Endothelial cell of umbilical vein (primary cell): ENCODE data around the gene COLGALT1. TPM values are rescaled to one million over a fixed set of nuclear protein-coding genes. Genes with fewer than 3 reads are reported as not detected.

Experiments
- BruUV-seq: library from RNA; stranded (reverse); fragments of 400-500 nt; replicated peaks from 2 replicates; lab custom pipeline; 2021; lab: Mats Ljungman, UMichigan
- CTCF ChIA-PET: fragments of 300-600, 350-600 bp; sonication (Branson Sonifier 250); formaldehyde crosslinking; loops from one replicate; lab custom pipeline; 2021; ENCODE audit warnings: antibody characterized with exemption, inconsistent platforms; lab: Charles Lee
- POLR2A ChIA-PET: fragments of 300-600, 350-600 bp; sonication (Branson Sonifier 250); formaldehyde crosslinking; loops from one replicate; lab custom pipeline; 2021; ENCODE audit warnings: antibody characterized with exemption, inconsistent platforms; lab: Charles Lee
- DNase-seq: peaks from one replicate; pipeline ENCODE4 v3.0.0-alpha.2; 2011; ENCODE audit warnings: low read depth, low spot score
- FAIRE-seq: peaks from 2 replicates; lab custom pipeline; 2011; peaks lifted over from hg19 to GRCh38; lab: Jason Lieb, UNC
- H2AFZ ChIP-seq: 2 replicates; pipeline ENCODE4 v1.6.0; 2012; ENCODE audit warnings: low read depth, low read length, control low read depth, inconsistent platforms
- H3K27ac ChIP-seq: 2 replicates; pipeline ENCODE4 v1.5.1; 2011; ENCODE audit warnings: low read depth, mild to moderate bottlenecking, control low read depth, low read length, moderate library complexity; ENCODE audit not compliant: insufficient read depth
- H3K27me3 ChIP-seq, 2 experiments: 2 replicates each; pipeline versions ENCODE4 v1.6.0 to v1.6.1; 2011; ENCODE audit warnings: low read length in 2 of 2, mixed read lengths in 1 of 2; ENCODE audit not compliant: control insufficient read depth in 2 of 2, insufficient read depth in 2 of 2
- H3K36me3 ChIP-seq, 2 experiments: 2 replicates in 1 of 2; 3 replicates in 1 of 2; pipeline ENCODE4 v1.5.1; 2011; ENCODE audit warnings: low read length in 2 of 2, mild to moderate bottlenecking in 1 of 2, moderate library complexity in 1 of 2; ENCODE audit not compliant: control insufficient read depth in 2 of 2, insufficient read depth in 2 of 2; ENCODE audit errors: extremely low read depth in 1 of 2
- H3K4me1 ChIP-seq: 3 replicates; pipeline ENCODE4 v1.5.1; 2011; ENCODE audit warnings: mild to moderate bottlenecking, low read length; ENCODE audit not compliant: control insufficient read depth, insufficient read depth; ENCODE audit errors: extremely low read depth
- H3K4me2 ChIP-seq: 2 replicates; pipeline ENCODE4 v1.6.1; 2011; ENCODE audit warnings: low read length, control low read depth, mixed read lengths; ENCODE audit not compliant: insufficient read depth
- H3K4me3 ChIP-seq, 3 experiments: fragments of 200-600 bp in 1 of 3; sonication (generic), shearing (Covaris generic) in 1 of 3; replicated peaks in 1 of 3; 2 replicates each; pipeline ENCODE4 v1.5.1; 2011 to 2016; ENCODE audit warnings: control low read depth in 3 of 3, low read length in 3 of 3, mild to moderate bottlenecking in 2 of 3, inconsistent platforms in 1 of 3, low read depth in 1 of 3, moderate library complexity in 1 of 3; ENCODE audit not compliant: insufficient read depth in 1 of 3
- H3K79me2 ChIP-seq: 2 replicates; pipeline ENCODE4 v1.6.0; 2012; ENCODE audit warnings: low read length, inconsistent platforms; ENCODE audit not compliant: control insufficient read depth, insufficient read depth
- H3K9ac ChIP-seq: replicated peaks from 2 replicates; pipeline ENCODE3; 2011; ENCODE audit warnings: low read length, control low read depth; ENCODE audit not compliant: insufficient read depth; ENCODE audit errors: extremely low read depth
- H3K9me1 ChIP-seq: replicated peaks from 3 replicates; pipeline ENCODE4 v1.6.0; 2011; ENCODE audit warnings: mild to moderate bottlenecking, low read length; ENCODE audit not compliant: control insufficient read depth, insufficient read depth; ENCODE audit errors: extremely low read depth
- H3K9me3 ChIP-seq: replicated peaks from 2 replicates; pipeline ENCODE4 v1.5.1; 2012; ENCODE audit warnings: low read length, inconsistent platforms; ENCODE audit not compliant: control insufficient read depth, insufficient read depth
- H4K20me1 ChIP-seq: replicated peaks from 2 replicates; pipeline ENCODE3; 2011; ENCODE audit warnings: mild to moderate bottlenecking, low read length; ENCODE audit not compliant: control insufficient read depth, insufficient read depth; ENCODE audit errors: extremely low read depth
- EZH2 ChIP-seq: IDR thresholded peaks from 2 replicates; pipeline ENCODE4 v1.6.1; 2012; ENCODE audit warnings: borderline replicate concordance, low read depth, mild to moderate bottlenecking, moderate library complexity, low read length, inconsistent platforms; ENCODE audit not compliant: severe bottlenecking
- FOS ChIP-seq: IDR thresholded peaks from 2 replicates; pipeline ENCODE4 v1.6.1; 2011; ENCODE audit warnings: mild to moderate bottlenecking, low read length, moderate library complexity, borderline replicate concordance; ENCODE audit not compliant: insufficient read depth
- GATA2 ChIP-seq: IDR thresholded peaks from 2 replicates; pipeline ENCODE4 v1.7.0; 2011; ENCODE audit warnings: low read depth, mild to moderate bottlenecking, moderate library complexity, mixed read lengths, low read length; ENCODE audit not compliant: insufficient read length, insufficient read depth
- JUN ChIP-seq: IDR thresholded peaks from 2 replicates; pipeline ENCODE4 v1.6.1; 2011; ENCODE audit warnings: borderline replicate concordance, low read depth; ENCODE audit not compliant: insufficient read length, insufficient read depth
- MYC ChIP-seq: IDR thresholded peaks from one replicate; pipeline ENCODE4 v1.6.1; 2011; ENCODE audit warnings: mild to moderate bottlenecking, low read depth, low read length
- POLR2A ChIP-seq: IDR thresholded peaks from 2 replicates; pipeline ENCODE4 v1.6.1; 2012; ENCODE audit warnings: low read depth, mild to moderate bottlenecking, control low read depth, low read length
- POLR2AphosphoS5 ChIP-seq: IDR thresholded peaks from 2 replicates; pipeline ENCODE4 v1.6.1; 2012; ENCODE audit warnings: low read depth, mild to moderate bottlenecking, control low read depth, low read length, moderate library complexity; ENCODE audit not compliant: insufficient read depth
- dilution Hi-C: fragments of 300-500 bp; cut with MboI; formaldehyde crosslinking; loops from one replicate; pipeline ENCODE4 v1.15.0; 2019; ENCODE audit warnings: low sequenced_read_pairs; ENCODE audit not compliant: extremely low pct_ligation_motif_present
- intact Hi-C: fragments of 100-400 bp; cut with micrococcal nuclease; formaldehyde crosslinking; loops from one replicate; pipeline ENCODE4 v1.10.0; 2022
- polyA plus RNA-seq, 4 experiments: library from polyadenylated mRNA; depleted of rRNA in 3 of 4; stranded (reverse) in 3 of 4; unstranded in 1 of 4; fragments of >200 nt; gene quantifications; 2 replicates each; pipeline versions ENCODE4 v1.2.1 to v1.2.3, GENCODE V29; 2011 to 2012; ENCODE audit warnings: missing spikeins in 1 of 4
- total RNA-seq: library from RNA; stranded (reverse); gene quantifications from 2 replicates; pipeline ENCODE4 v1.2.3, GENCODE V29; 2021
- TF ChIP-seq, protein P1 (sequence below), 2 donors: IDR thresholded peaks; 1 replicate in 1 of 2; 2 replicates in 1 of 2; pipeline ENCODE4 v1.5.1; 2011; ENCODE audit warnings: low read length in 2 of 2, mild to moderate bottlenecking in 2 of 2, moderate library complexity in 2 of 2, control low read depth in 1 of 2, inconsistent platforms in 1 of 2, low read depth in 1 of 2; ENCODE audit not compliant: insufficient read depth in 1 of 2; ENCODE audit errors: extremely low read depth in 1 of 2
- TF ChIP-seq, protein P2 (sequence below): IDR thresholded peaks from 2 replicates; pipeline ENCODE4 v1.6.1; 2011; ENCODE audit not compliant: insufficient read depth, insufficient read length

The COLGALT1 gene
- total and polyA plus RNA-seq, 2 donors (not counting 3 experiments of a cell fraction or from before 2014, with no cell fraction given), result 263 to 355 TPM

DNA sequence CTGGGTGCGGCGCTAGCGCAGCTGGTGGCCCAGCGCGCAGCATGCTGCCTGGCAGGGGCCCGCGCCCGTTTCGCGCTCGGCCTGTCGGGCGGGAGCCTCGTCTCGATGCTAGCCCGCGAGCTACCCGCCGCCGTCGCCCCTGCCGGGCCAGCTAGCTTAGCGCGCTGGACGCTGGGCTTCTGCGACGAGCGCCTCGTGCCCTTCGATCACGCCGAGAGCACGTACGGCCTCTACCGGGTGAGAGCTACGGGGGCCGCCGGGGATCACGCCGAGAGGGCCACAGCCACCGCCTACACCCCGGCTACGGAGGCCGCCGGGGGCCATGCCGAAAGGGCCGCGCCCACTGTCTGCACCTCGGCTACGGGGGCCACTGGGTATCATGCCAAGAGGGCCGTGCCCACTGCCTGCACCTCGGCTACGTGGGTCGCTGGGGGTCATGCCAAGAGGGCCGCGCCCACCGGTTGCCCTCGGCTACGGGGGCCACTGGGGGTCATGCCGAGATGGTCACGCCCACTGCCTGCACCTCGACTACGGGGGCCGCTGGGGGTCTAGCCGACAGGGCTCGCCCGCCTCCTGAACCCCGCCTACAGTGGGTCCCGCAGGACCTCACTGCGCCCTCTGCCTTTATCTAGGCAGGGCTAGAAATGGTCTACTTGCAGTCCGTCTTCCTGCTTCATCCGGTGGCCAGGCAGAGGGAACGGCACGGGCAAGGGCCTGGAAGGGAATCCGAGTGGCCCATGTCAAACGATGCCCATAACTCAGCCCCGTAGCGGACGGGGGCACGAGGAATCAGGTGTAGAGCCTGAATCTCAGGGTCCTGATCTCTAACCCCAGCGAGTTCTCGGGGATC is 43.5 kb upstream of the COLGALT1 start:
- peak overlapping the region; percentile 86 for H3K9ac ChIP-seq
- H3K36me3 ChIP-seq, result no peaks in the 10 kb centered on the region
- FAIRE-seq, result no peak
- TSS peak; percentile 29 for BruUV-seq
- peaks cover 40% of the 10 kb centered on the region for H3K79me2 ChIP-seq
- peaks cover 13% of the 10 kb centered on the region for H3K4me1 ChIP-seq
- no peaks in the 10 kb centered on the region for H3K9me3 ChIP-seq
- peak overlapping the region; percentile 90 for H3K4me2 ChIP-seq
- CTCF ChIA-PET, result interaction anchor here (0.7 to 8.4 kb wide), 10 partner anchors 10 to 255 kb away, joined by 3 to 67 read pairs (median 6); no protein-coding TSS in a partner anchor
- peak overlapping the region; percentile 45 for H2AFZ ChIP-seq
- H3K4me3 ChIP-seq, result peak overlapping the region; percentile 81 to 82 (median 81)
- intact Hi-C loops (loop anchor here (1.0 to 2.0 kb wide), 2 partner anchors 41 to 49 kb away; no protein-coding TSS in a partner anchor), dilution Hi-C loops (no loop called here)
- peak; percentile 84 for DNase-seq
- TF ChIP-seq, protein P1, sequence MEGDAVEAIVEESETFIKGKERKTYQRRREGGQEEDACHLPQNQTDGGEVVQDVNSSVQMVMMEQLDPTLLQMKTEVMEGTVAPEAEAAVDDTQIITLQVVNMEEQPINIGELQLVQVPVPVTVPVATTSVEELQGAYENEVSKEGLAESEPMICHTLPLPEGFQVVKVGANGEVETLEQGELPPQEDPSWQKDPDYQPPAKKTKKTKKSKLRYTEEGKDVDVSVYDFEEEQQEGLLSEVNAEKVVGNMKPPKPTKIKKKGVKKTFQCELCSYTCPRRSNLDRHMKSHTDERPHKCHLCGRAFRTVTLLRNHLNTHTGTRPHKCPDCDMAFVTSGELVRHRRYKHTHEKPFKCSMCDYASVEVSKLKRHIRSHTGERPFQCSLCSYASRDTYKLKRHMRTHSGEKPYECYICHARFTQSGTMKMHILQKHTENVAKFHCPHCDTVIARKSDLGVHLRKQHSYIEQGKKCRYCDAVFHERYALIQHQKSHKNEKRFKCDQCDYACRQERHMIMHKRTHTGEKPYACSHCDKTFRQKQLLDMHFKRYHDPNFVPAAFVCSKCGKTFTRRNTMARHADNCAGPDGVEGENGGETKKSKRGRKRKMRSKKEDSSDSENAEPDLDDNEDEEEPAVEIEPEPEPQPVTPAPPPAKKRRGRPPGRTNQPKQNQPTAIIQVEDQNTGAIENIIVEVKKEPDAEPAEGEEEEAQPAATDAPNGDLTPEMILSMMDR (IDR thresholded peaks at IDR 0.05; ENCODE audit: extremely low read depth in 1 of 2, insufficient read depth in 1 of 2, low read depth in 1 of 2, low read length in 2 of 2), result peak in 1 of 2 donors; percentile 14
- TF ChIP-seq GATA2, result no peak
- no peak for TF ChIP-seq FOS
- no peak for TF ChIP-seq POLR2A
- no peak for TF ChIP-seq JUN
- TF ChIP-seq MYC, result no peak
- TF ChIP-seq EZH2, result no peak
- TF ChIP-seq, protein P2, sequence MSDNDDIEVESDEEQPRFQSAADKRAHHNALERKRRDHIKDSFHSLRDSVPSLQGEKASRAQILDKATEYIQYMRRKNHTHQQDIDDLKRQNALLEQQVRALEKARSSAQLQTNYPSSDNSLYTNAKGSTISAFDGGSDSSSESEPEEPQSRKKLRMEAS, result peak; percentile 35
- peak; percentile 2 for TF ChIP-seq POLR2AphosphoS5
- no peaks in the 10 kb centered on the region for H3K9me1 ChIP-seq
- no peaks in the 10 kb centered on the region for H3K27me3 ChIP-seq
- peak overlapping the region; percentile 69 for H3K27ac ChIP-seq
- no peaks in the 10 kb centered on the region for H4K20me1 ChIP-seq
- POLR2A ChIA-PET, result interaction anchor here (0.8 to 2.1 kb wide), 3 partner anchors 18 to 41 kb away, joined by 3 to 8 read pairs (median 3); no protein-coding TSS in a partner anchor
